PC-3 (cell line): ENCODE measurements around the gene APC.

Experiments used
- EZH2 ChIP-seq: fragments of 300-600 bp; sonication (generic); IDR thresholded peaks from one replicate; pipeline ENCODE4 v1.6.1; 2017; ENCODE audit warnings: antibody characterized with exemption, mild to moderate bottlenecking, low read length; ENCODE audit not compliant: unreplicated experiment
- TF ChIP-seq, protein P1 (sequence below): fragments of 300-600 bp; sonication (generic); conservative IDR thresholded peaks from 2 replicates; pipeline ENCODE4 v1.5.1; 2017; ENCODE audit warnings: antibody characterized with exemption, low read depth, mild to moderate bottlenecking, low read length

- TF ChIP-seq, protein P1, sequence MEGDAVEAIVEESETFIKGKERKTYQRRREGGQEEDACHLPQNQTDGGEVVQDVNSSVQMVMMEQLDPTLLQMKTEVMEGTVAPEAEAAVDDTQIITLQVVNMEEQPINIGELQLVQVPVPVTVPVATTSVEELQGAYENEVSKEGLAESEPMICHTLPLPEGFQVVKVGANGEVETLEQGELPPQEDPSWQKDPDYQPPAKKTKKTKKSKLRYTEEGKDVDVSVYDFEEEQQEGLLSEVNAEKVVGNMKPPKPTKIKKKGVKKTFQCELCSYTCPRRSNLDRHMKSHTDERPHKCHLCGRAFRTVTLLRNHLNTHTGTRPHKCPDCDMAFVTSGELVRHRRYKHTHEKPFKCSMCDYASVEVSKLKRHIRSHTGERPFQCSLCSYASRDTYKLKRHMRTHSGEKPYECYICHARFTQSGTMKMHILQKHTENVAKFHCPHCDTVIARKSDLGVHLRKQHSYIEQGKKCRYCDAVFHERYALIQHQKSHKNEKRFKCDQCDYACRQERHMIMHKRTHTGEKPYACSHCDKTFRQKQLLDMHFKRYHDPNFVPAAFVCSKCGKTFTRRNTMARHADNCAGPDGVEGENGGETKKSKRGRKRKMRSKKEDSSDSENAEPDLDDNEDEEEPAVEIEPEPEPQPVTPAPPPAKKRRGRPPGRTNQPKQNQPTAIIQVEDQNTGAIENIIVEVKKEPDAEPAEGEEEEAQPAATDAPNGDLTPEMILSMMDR = no peak
- TF ChIP-seq EZH2 = no peak
Observed at GRCh38 chr5:112758676-112759075, 21.0 kb downstream of the APC start.
